ENCODE measurements around the gene TM7SF3.

GRCh38 chr12:27055966-27056365 is 41.8 kb upstream of the TM7SF3 start:
- TF ChIP-seq CTCF (IDR thresholded peaks at IDR 0.05) (no peak), POLR2A (IDR thresholded peaks at IDR 0.05) (no peak), EP300 (IDR thresholded peaks at IDR 0.05) (no peak)

Measured in tibial nerve (tissue), 4 donors.